ENCODE measurements around the gene TIGD1. TPM values are rescaled to one million over a fixed set of nuclear protein-coding genes. Genes with fewer than 3 reads are reported as not detected.

TIGD1 gene
- total RNA-seq, 1 donor from 2014 or later, result 8.2 TPM

GRCh38 chr2:232519581-232520438 is 30.5 kb downstream of the TIGD1 start, which contains the start of gene PRSS56:
TSS of gene PRSS56 (plus strand) at chr2:232520388. CDS start at chr2:232520599, 211 bp downstream.
- no peak within 1 kb of the TSS for H3K27ac Mint-ChIP-seq (ENCODE audit: unreplicated experiment)
- no peak for DNase-seq (ENCODE audit: extremely low spot score, unreplicated experiment)
- no peak for TF ChIP-seq CTCF (IDR thresholded peaks at IDR 0.05)
- H3K36me3 Mint-ChIP-seq (ENCODE audit: unreplicated experiment), result peaks cover 2% of the 10 kb centered on the region
- peaks cover 45% of the 10 kb centered on the region for H3K27me3 Mint-ChIP-seq (ENCODE audit: unreplicated experiment)
- no peak within 1 kb of the TSS for H3K4me3 Mint-ChIP-seq (ENCODE audit: unreplicated experiment)
- H3K9me3 Mint-ChIP-seq (ENCODE audit: unreplicated experiment), result no peaks in the 10 kb centered on the region
- peaks cover 4% of the 10 kb centered on the region for H3K4me1 Mint-ChIP-seq (ENCODE audit: unreplicated experiment)

GRCh38 chr2:232518844-232519243 is 31.5 kb downstream of the TIGD1 start:
- Mint-ChIP-seq H3K4me3 (ENCODE audit: unreplicated experiment) (no peak overlapping the region), H3K27ac (ENCODE audit: unreplicated experiment) (no peak overlapping the region), H3K4me1 (ENCODE audit: unreplicated experiment) (no peaks in the 10 kb centered on the region), H3K36me3 (ENCODE audit: unreplicated experiment) (peaks cover 2% of the 10 kb centered on the region), H3K9me3 (ENCODE audit: unreplicated experiment) (no peaks in the 10 kb centered on the region), H3K27me3 (ENCODE audit: unreplicated experiment) (peaks cover 53% of the 10 kb centered on the region)
- no peak for DNase-seq (ENCODE audit: extremely low spot score, unreplicated experiment)
- TF ChIP-seq CTCF (IDR thresholded peaks at IDR 0.05), result no peak

GRCh38 chr2:232516551-232516950 is 33.8 kb downstream of the TIGD1 start:
- no peaks in the 10 kb centered on the region for H3K4me1 Mint-ChIP-seq (ENCODE audit: unreplicated experiment)
- H3K4me3 Mint-ChIP-seq (ENCODE audit: unreplicated experiment), result no peak overlapping the region
- no peaks in the 10 kb centered on the region for H3K9me3 Mint-ChIP-seq (ENCODE audit: unreplicated experiment)
- peaks cover 55% of the 10 kb centered on the region for H3K27me3 Mint-ChIP-seq (ENCODE audit: unreplicated experiment)
- no peak overlapping the region for H3K27ac Mint-ChIP-seq (ENCODE audit: unreplicated experiment)
- TF ChIP-seq CTCF (IDR thresholded peaks at IDR 0.05), result no peak
- H3K36me3 Mint-ChIP-seq (ENCODE audit: unreplicated experiment), result peaks cover 2% of the 10 kb centered on the region
- no peak for DNase-seq (ENCODE audit: extremely low spot score, unreplicated experiment)

- no peak overlapping the region for H3K4me3 Mint-ChIP-seq (ENCODE audit: unreplicated experiment)
- H3K27ac Mint-ChIP-seq (ENCODE audit: unreplicated experiment), result no peak overlapping the region
- no peak for DNase-seq (ENCODE audit: extremely low spot score, unreplicated experiment)
- H3K4me1 Mint-ChIP-seq (ENCODE audit: unreplicated experiment), result no peaks in the 10 kb centered on the region
- peaks cover 52% of the 10 kb centered on the region for H3K27me3 Mint-ChIP-seq (ENCODE audit: unreplicated experiment)
- no peaks in the 10 kb centered on the region for H3K9me3 Mint-ChIP-seq (ENCODE audit: unreplicated experiment)
- TF ChIP-seq CTCF (IDR thresholded peaks at IDR 0.05), result no peak
- peaks cover 2% of the 10 kb centered on the region for H3K36me3 Mint-ChIP-seq (ENCODE audit: unreplicated experiment)
These were observed 34.7 kb downstream of the TIGD1 start for GRCh38 chr2:232515639-232516038.

- no peaks in the 10 kb centered on the region for H3K4me1 Mint-ChIP-seq (ENCODE audit: unreplicated experiment)
- peaks cover 2% of the 10 kb centered on the region for H3K36me3 Mint-ChIP-seq (ENCODE audit: unreplicated experiment)
- H3K27ac Mint-ChIP-seq (ENCODE audit: unreplicated experiment), result no peak overlapping the region
- DNase-seq (ENCODE audit: extremely low spot score, unreplicated experiment), result no peak
- no peaks in the 10 kb centered on the region for H3K9me3 Mint-ChIP-seq (ENCODE audit: unreplicated experiment)
- no peak for TF ChIP-seq CTCF (IDR thresholded peaks at IDR 0.05)
- H3K27me3 Mint-ChIP-seq (ENCODE audit: unreplicated experiment), result peaks cover 49% of the 10 kb centered on the region
- no peak overlapping the region for H3K4me3 Mint-ChIP-seq (ENCODE audit: unreplicated experiment)
These were observed 37.0 kb downstream of the TIGD1 start for GRCh38 chr2:232513353-232513752.

All from osteocyte (in vitro differentiated cells).